ENCODE measurements around the gene SOD1.
"Not testable (repeated sequence)": the region's sequence is repeated elsewhere in the genome, so short reads cannot be mapped to it uniquely, and the experiment has no call there.

Gene SOD1

DNA sequence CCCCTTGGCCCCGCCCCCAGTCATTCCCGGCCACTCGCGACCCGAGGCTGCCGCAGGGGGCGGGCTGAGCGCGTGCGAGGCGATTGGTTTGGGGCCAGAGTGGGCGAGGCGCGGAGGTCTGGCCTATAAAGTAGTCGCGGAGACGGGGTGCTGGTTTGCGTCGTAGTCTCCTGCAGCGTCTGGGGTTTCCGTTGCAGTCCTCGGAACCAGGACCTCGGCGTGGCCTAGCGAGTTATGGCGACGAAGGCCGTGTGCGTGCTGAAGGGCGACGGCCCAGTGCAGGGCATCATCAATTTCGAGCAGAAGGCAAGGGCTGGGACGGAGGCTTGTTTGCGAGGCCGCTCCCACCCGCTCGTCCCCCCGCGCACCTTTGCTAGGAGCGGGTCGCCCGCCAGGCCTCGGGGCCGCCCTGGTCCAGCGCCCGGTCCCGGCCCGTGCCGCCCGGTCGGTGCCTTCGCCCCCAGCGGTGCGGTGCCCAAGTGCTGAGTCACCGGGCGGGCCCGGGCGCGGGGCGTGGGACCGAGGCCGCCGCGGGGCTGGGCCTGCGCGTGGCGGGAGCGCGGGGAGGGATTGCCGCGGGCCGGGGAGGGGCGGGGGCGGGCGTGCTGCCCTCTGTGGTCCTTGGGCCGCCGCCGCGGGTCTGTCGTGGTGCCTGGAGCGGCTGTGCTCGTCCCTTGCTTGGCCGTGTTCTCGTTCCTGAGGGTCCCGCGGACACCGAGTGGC is at the start of gene SOD1:
Gene SOD1 (plus strand): TSS at position 158 of the 723 bp plus-strand sequence. CDS start 77 bp downstream, at position 235.
- DNase-seq (ENCODE audit: low read depth in 2 of 2), result peak; percentile 91 to 92

DNA sequence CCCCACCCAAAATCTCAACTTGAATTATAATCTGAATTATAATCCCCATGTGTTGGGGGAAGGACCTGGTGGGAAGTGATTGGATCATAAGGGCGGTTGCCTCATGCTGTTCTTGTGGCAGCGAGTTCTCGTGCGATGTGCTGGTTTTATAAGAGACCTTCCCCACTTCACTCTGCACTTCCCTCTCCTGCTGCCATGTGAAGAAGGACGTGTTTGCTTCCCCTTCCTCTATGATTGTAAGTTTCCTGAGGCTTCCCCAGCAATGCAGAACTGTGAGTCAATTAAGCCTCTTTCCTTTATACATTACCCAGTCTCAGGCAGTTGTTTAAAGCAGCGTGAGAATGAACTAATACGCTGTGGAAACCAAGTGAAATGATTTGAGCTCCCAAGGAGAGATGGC is 48.0 kb upstream of the SOD1 start:
- DNase-seq (ENCODE audit: low read depth in 2 of 2), result no peak

DNA sequence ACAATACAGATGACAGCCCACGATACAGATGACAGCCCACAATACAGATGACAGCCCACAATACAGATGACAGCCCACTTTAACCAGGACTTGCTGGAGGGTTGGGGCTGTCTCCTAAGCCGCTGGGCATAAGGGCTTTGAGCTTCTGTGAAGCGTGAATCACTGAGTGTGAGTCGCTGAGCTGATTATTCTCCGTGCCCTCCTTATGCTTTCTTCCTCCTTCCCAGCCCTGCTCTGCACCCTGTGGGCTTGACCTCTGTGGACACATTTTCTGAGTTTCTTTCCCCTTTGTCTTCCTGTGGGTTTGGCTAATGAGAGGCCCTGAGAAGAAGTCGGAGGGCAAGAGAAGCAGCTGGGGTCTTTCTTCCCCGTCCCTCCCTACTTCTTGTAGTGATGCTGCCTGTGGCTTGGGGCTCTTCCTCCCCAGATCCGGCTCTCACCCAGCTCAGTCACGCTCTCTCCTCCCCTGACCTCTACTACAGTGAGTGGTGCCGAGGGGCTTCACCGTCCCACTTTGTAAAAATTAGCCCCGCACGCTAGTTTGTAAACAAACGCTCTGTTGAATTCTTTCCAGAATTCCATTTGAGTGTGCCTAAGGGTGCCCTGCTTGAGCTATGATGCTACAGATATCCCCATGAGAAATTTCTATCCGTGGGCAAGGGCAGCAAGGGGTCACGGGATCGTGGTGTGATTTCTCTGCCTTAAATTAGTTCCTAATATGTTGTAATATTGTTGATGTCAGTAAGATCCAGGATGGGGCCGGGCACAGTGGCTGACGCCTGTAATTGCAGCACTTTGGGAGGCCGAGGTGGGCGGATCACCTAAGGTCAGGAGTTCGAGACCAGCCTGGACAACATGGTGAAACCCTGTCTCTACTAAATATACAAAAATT is 46.4 kb upstream of the SOD1 start:
- no peak for DNase-seq (ENCODE audit: low read depth in 2 of 2)

DNA sequence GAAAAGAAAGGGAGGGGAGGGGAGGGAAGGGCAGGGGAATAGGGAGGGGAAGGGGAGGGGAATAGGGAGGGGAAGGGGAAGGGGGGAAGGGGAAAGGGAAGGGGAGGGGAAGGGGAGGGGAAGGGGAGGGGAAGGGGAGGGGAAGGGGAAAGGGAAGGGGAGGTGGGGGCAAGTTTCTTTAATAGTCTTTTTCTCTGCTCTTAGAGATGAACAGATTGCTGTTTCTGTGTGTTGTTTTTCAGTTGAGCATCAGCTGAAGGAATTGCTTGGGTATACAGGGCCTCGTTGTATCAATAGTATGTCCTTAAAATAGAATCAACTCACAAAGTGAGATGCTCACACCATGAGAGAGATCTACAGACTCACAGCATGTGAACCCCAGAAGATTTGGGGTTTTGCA is 44.8 kb upstream of the SOD1 start:
- DNase-seq (ENCODE audit: low read depth in 2 of 2), result no peak

DNA sequence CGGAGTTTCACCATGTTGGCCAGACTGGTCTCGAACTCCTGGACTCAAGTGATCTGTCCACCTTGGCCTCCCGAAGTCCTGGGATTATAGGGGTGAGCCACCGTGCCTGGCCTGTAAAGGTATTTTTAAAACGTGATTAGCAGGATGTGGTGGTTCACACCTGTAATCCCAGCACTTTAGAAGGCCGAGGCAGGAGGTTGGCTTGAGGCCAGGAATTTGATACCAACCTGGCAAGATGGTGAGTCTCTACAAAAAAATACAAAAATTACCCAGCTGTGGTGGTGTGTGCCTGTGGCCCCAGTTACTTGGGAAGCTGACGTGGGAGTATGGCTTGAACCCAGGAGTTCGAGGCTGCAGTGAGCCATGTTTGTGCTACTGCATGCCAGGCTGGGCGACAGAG is 43.3 kb upstream of the SOD1 start:
- no peak for DNase-seq (ENCODE audit: low read depth in 2 of 2)

DNA sequence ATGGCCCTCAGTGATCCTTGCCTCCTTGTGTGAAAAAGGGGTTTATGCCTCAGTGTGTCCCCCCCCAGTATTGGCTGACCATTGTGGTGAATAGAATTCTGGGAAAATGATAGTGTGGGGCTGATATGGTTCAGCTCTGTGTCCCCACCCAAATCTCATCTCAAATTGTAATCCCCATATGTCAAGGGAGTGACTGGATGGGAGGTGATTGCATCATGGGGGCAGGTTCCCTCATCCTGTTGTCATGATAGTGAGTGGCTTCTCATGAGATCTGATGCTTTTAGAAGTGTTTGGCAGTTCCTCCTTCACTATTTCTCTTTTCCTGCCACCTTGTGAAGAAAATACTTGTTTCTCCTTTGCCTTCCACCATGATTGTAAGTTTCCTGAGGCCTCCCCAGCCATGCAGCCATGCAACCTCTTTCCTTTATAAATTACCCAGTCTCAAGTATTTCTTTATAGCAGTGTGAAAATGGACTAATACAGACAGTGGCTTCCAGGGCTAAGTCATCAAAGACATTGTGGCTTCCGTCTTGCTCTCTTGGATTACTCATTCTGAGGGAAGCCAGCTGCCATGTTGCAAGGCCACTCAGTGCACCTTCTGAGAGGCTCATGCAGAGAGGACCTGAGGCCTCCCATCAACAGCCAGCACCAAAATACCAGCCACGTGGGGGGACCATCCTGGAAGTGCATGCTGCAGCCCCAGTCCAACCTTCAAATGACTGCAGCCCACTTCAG is 40.6 kb upstream of the SOD1 start:
- no peak for DNase-seq (ENCODE audit: low read depth in 2 of 2)

DNA sequence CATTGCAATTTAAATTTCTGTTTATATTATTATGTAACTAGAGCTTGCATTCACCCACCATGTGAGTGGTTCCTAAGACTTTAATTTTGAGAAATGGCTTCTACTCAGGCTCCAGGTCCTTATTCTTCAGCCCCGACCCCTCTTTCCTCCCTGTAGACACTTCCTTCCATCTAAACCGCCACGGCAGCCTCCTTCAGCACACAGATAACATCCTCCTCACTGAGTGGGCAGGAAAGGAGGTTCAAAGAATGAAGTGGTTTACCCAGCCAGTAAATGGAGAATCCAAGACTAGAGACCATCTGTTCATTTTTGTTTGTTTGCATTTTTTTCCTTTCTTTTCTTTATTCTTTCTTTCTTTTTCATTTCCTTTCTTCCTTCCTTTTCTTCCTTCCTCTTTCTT is 37.1 kb upstream of the SOD1 start:
- DNase-seq (ENCODE audit: low read depth in 2 of 2), result no peak

DNA sequence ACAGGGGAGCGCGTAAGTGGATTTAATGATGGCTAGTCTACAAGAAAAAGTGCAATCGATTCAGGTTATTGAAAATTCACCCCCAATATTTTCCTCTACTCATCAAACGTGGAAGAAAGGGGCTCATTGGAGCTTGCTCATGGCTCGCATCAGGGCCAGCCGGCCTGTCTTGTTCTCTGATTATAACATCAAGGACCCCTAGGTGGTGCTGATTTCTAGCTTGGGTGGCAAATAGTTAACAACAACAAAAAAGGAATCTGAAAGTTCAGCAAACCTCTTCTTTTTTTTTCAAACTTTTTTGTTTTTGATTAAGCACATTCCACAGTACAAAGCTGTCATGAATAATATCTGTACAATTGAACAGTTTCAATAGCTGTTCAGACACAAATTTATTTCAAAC is 35.8 kb upstream of the SOD1 start:
- no peak for DNase-seq (ENCODE audit: low read depth in 2 of 2)

DNA sequence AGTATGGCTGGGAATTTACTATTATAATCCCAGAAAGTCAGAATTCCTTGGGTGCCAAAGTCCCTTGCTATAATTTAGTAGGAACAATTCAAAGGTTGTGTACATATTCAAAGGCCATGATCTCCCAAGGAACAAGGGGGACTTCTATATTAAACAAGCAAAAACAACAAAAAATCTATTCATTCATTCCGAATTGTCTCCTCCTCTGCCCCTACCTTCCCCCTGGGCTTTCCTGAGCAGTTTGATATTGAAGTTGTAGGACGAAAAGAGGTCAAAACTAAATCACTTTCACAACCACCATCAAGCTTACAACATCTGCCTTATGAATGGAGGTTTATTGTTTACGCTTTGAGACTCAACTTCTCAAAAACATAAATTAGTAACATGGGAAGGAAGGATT is 35.3 kb upstream of the SOD1 start:
- DNase-seq (ENCODE audit: low read depth in 2 of 2), result no peak

DNA sequence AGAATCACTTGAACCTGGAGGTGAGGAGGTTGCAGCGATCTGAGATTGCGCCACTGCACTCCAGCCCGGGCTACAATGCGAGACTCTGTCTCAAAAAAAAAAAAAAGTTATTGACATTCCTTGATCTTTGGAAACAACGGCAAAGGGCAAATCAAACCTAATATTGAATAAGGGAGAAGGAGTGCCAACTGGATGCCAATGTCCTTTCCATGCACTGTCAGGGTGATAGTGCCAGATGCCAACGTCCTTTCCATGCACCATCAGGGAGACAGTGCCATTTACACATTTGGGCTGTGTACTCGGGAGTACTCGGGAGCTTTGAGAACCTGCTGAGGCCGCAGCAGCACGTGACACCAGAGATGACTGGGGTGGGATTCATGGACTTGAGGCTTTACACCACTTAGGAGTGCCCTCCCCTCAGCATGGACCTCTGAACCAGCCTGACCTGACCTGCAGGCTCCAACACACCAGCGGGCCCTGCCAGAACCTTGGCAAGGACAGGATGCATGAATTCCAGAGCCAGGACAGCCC is 34.5 kb upstream of the SOD1 start:
- no peak for DNase-seq (ENCODE audit: low read depth in 2 of 2)

DNA sequence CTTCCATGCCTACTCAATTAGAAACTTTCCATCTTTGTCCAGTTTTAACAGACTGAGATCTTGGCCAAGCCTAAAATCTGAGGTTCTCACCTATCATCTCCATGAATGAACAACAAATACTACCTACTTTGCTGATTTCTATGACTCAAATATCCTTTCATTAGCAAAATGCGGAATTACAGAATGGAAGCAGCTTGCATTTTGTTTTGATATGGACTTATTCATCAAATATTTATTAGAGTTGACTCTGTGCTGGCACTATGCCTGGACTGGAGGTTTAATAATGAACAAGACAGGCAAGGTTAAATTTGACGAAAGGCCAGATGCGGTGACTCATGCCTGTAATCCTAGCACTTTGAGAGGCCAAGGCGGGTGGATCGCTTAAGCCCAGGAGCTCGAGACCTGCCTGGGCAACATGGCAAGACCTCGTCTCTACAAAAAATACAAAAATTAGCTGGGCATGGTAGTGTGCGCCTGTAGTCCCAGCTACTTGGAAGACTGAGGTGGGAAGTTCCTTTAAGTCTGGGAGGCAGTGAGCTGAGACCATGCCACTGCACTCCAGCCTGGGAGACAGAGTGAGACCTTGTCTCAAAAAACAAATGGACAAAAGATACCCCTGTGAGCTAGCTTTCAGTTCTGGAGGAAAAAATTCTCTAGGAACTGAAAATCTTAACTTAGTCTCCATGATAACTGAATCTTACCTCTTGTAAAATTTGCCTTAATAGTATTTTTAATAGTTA is 29.4 kb upstream of the SOD1 start:
- DNase-seq (ENCODE audit: low read depth in 2 of 2), result no peak

DNA sequence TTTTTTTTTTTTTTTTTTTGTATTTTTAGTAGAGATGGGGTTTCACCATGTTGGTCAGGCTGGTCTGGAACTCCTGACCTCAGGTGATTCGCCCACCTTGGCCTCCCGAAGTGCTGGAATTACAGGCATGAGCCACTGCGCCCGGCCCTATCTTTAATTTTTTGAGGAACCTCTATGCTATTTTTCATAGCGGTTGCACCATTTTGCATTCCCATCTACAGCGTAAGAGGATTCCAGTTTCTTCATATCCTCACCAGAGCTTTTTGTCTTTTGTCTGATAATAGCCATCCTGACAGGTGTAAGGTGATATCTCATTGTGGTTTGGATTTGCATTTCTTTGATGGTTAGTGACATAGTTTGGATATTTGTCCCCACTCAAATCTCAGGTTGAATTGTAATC is 27.6 kb upstream of the SOD1 start:
- DNase-seq (ENCODE audit: low read depth in 2 of 2), result not testable (repeated sequence)

DNA sequence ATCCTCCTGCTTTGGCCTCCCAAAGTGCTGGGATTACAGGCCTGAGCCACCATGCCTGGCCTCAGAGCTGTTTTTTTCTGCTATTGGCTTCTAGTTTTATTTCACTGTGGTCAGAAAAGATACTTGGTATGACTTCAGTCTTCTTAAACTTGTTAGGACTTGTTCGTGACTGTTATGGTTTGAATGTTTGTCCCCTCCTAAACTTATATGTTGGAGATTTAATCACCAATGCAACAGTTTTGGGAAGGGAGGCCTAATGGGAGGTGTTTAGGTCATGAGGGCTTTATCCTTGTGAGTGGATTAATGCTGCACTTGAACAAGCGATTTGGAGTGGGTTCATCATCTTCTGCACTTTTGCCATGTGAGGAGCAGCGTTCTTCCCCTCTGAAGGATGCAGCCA is 24.5 kb upstream of the SOD1 start:
- DNase-seq (ENCODE audit: low read depth in 2 of 2), result no peak

DNA sequence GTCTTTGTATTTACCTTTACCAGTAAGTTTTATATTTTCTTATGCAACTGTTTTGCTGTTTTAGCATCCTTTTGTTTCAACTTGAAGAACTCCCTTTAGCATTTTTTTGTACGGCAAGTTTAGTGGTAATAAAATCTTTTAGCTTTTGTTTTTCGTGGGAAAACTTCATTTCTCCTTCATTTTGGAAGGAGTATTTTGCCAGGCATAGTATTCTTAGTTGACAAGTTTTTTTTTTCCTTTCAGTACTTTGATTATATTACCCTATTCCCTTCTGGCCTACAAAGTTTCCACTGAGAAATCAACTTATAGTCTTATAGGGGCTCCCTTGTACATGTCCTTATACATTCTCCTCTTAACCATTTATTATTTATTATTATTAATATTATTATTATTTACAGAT is 22.6 kb upstream of the SOD1 start:
- no peak for DNase-seq (ENCODE audit: low read depth in 2 of 2)

DNA sequence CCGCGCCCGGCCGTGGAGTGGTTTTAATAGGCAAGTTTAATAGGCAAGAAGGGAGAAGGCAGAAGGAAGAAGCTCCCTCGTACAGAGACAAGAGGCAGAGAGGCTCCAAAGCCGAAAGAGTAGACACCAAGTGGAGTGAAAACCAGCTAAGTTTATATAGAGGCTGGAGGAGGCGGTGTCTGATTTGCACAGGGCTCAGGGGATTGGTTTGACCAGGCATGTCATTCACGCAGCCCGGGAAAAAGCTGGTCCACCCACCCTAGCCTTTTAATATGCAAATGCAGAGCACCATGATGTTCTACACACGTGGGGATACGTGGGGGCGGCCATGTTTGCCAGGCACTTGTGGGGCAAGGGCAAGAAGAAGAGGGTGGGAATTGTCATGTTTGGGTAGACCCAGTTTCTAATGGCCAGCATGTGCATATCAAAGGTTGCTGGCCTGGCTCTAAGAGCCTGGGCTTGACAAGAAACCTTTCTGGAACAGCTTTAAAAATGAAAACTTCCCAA is 18.0 kb upstream of the SOD1 start:
- no peak for DNase-seq (ENCODE audit: low read depth in 2 of 2)

DNA sequence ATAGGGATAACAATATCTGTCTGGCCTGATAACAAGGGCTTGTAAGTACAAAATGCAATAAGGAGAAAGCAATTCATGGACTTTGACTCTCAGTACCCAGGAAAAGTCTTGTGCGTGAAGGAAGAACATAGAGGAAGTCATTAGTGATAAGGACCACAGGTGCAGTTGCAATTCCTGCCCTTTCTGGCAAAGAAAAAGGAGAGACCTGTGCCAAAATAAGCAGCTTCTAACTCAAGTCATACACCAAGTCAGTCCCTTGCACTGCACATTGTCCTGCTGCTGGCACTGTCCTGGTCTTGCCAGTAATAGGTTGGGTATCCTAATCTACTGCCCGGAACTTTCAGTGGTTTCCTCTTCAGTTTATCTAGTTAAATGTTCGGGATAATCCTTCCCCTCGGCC is 14.8 kb upstream of the SOD1 start:
- DNase-seq (ENCODE audit: low read depth in 2 of 2), result no peak

DNA sequence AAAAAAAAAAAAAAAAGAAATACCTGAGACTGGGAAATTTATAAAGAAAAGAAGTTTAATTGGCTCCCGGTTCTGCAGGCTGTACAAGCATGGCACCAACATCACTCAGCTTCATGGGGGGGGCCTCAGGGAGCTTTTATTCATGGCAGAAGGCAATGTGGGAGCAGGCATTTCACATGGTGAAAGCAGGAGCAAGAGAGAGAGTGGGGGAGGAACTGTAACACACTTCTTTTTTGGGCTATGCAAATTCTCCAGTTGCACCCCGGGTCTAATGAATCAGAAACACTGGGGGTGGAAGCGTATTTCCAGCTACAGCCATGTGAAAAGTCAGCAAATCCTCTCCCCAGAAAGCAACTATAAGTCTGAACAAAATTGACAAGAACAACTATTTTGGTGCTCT is 11.8 kb upstream of the SOD1 start:
- DNase-seq (ENCODE audit: low read depth in 2 of 2), result no peak

DNA sequence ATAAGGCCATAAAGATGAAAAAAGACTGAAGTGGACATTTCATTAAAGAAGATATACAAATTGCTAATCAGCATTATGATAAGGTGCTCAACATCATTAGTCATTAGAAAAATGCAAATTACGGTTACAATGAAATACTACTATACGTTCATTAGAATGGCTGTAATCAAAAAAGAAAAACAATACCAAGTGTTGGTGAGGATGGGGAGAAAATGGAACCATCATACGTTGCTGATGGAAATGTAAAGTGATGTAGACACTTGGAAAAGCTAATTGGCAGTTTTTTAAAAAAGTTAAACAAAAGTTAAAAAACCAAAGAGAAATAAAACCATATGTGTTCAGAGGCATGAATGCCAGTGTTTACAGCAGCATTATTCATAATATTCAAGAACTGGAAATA is 8.6 kb upstream of the SOD1 start:
- no peak for DNase-seq (ENCODE audit: low read depth in 2 of 2)

DNA sequence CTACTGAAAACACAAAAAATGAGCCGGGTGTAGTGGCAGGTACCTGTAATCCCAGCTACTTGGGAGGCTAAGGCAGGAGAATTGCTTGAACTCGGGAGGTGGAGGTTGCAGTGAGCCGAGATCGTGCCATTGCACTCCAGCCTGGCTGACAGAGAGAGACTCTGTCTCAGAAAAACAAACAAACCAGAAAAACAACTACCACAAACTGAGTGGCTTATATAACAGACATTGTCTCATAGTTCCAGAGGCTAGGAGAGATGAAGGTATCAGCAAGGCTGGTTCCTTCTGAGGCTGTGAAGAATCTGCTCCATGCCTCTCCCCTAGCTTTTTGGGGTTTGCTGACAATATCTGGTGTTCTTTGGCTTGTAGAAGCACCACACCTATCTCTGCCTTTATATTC is 8.0 kb upstream of the SOD1 start:
- DNase-seq (ENCODE audit: low read depth in 2 of 2), result not testable (repeated sequence)

DNA sequence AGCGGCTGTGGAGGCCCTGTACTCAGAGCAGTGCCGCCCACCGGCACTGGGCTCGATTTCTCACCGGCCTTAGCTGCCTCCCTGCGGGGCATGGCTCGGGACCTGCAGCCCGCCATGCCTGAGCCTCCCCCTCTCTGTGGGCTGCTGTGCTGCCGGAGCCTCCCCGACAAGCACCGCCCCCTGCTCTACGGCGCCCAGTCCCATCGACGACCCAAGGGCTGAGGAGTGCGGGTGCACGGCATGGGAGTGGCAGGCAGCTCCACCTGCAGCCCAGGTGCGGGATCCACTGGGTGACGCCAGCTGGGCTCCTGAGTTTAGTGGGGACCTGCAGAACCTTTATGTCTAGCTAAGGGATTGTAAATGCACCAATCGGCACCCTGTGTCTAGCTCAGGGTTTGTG is 5.2 kb upstream of the SOD1 start:
- no peak for DNase-seq (ENCODE audit: low read depth in 2 of 2)

DNA sequence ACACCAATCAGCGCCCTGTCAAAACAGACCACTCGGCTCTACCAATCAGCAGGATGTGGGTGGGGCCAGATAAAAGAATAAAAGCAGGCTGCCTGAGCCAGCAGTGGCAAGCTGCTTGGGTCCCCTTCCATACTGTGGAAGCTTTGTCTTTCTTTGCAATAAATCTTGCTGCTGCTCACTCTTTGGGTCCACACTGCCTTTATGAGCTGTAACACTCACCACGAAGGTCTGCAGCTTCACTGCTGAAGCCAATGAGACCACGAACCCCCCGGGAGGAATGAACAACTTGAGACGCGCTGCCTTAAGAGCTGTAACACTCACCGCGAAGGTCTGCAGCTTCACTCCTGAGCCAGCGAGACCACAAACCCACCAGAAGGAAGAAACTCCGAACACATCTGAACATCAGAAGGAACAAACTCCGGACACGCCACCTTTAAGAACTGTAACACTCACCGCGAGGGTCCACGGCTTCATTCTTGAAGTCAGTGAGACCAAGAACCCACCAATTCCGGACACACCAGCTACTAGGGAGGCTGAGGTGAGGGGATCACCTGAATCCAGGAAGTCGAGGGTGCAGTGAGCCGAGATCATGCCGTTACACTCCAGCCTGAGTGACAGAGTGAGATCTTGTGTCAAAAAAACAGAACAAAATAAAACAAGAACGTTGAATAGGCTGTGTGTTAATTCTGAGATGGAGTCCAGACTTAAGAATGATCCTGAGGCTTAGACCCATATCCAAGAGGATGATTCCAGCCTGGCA is 4.5 kb upstream of the SOD1 start:
- not testable (repeated sequence) for DNase-seq (ENCODE audit: low read depth in 2 of 2)

Data from stimulated activated CD4-positive, alpha-beta T cell treated with anti-CD3 and anti-CD28 coated beads, Interleukin-15, amount 100 ng/mL, for 48 hours (primary cell).